GM18511 (cell line): Measurements from ENCODE around the gene LEMD3.

Experiments used
- ATAC-seq: cut with Tn5 transposase; IDR thresholded peaks from one replicate; pipeline ENCODE4 v1.9.1; 2021; ENCODE audit warnings: mild to moderate bottlenecking, moderate library complexity; ENCODE audit not compliant: unreplicated experiment

Gene LEMD3

GRCh38 chr12:65168681-65169319 lies 583 bp upstream of the LEMD3 start:
- no peak for ATAC-seq

GRCh38 chr12:65170209-65170881 lies 962 bp downstream of the LEMD3 start:
- peak; percentile 57 for ATAC-seq

GRCh38 chr12:65171073-65171472 lies 1.7 kb downstream of the LEMD3 start:
- ATAC-seq: no peak

- no peak for ATAC-seq
These were observed 2.5 kb downstream of the LEMD3 start for GRCh38 chr12:65171870-65172269.

GRCh38 chr12:65175385-65175784 lies 6.0 kb downstream of the LEMD3 start:
- no peak for ATAC-seq

DNA sequence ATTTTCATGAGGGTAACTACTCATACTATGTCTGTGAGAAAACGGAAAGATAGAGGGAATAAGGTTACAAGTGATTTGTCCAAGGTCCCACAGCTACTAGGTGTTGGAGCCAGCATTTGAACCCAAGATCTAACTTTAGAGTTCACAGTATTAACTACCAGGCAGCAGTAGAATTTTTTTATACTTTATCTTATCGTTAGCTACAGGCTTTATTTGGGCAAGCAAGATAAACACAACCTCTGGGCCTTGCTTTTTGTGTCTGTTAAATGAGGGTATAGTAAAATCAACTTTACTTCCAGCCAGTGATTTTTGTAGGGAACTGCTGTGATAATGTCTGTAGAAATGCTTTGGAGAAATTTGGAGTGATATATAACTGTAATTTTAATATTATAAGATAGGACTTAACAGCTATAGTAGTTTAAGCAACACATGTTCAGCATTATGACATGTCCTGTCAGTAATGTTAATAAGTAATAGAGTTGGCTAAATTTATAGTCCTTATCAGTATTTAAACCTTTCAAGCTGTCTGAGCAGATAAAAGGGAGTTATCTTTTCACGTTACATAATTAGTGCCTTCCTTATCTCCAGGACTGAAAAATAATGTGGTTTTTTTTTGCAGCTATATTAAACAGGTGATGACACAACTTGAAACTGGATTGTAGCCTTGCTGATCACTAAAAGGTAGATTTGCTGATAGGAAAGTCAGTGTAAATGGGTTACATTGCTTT lies 12.8 kb downstream of the LEMD3 start:
- ATAC-seq: no peak

DNA sequence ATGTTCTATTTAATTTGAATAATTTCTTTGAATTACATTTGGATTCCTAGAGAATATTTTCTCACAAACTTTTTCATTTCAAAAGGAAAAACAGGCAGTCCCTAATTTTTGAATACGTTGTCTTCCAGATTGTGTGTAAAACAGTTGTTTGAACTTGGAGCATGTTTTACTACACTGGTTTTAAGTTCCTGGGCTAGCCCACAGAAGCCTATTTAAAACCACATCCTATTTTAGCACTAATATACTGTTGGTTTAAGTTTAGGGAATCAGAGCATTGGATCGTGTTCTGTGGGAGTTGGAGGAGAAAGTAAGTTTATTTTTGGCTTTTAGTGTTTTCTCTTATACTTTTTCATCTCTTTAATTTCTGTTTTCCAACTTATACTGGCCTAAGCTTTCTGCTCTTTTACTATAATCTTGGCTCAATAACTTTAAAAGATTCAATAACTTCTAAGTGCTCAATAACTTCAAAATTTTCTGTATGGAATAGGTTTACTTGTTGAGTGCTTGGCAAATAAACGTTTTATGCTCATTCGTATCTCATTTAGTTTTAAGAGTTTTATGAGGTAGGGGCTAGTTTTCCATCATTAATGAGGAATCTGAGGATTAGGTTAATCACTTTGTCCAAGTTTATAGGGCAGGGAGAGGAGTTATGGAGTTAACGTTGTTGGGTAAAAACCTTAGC lies 14.9 kb downstream of the LEMD3 start:
- ATAC-seq: no peak

DNA sequence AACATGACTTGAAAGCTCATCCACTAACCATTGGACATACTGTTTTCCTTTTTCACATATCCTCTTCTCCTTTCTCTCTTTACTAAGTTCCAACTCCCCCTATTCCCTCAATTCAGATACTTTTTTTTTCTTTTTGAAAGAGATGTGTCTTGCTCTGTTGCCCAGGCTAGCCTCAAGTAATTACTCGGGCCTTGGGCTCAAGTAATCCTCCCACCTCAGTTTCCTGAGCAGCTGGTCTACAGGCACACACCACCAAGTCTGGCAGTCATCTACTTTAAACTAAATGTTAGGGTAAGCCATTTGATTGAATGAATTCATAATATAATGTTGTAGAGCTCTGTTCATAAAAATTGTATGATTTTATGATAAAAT lies 15.5 kb downstream of the LEMD3 start:
- no peak for ATAC-seq

- no peak for ATAC-seq
These were observed 18.3 kb downstream of the LEMD3 start for GRCh38 chr12:65187665-65188064.

DNA sequence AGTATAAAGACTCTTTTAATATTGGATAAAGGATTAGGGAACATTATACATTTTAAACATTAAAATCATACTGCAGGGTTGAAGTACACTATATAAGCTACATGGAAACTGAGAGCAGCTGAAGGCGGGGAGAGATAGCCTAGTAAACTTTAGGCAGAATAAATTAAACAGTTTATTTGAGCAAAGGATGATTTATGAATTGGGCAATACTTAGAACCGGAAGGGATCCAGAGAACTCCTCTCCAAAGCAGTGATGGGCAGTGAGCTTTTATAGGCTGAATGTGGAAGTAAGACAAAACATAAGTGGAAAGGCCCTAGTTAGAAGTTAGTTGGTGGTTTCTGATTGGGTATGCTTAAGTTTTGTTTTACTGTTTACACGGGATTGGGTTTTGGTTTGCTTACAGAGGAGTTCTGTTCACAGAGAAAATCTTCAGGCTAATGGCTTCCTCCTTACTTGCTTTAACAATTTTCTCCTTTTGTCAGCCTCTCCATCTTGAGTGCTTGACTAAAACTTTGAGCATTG lies 18.9 kb downstream of the LEMD3 start:
- ATAC-seq: peak; percentile 58

DNA sequence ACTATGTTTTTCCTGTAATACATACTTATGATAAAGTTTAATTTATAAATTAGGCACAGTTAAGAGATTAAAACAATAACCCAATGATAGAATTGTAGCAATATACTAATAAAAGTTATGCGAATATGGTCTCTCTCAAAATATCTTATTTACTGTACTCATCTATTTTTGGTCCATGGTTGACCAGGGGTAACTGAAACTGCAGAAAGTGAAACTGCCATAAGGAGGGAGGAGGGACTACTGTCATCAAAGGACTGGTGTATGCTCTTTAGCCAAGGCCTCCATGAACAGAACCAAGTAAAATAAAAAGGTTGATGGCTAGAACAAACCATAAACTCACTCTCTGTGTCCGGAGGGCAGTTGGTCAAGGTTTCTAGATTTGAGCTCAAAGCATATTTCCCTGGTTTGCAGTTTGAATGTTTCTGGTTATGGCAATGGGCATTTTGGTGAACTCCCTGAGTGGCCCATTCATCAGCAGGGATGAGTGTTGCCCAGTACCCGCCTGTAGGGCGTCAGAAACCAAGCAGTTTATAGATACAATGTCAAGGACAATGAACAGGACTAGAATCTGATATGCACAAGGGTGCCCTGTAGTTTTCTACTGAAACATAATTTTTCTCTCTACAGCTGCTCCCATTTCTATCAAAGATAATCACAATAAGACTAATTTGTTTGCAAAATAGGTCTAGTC lies 19.8 kb downstream of the LEMD3 start:
- peak; percentile 97 for ATAC-seq

GRCh38 chr12:65192963-65193516 lies 23.7 kb downstream of the LEMD3 start:
- no peak for ATAC-seq

GRCh38 chr12:65194949-65195348 lies 25.6 kb downstream of the LEMD3 start:
- no peak for ATAC-seq

DNA sequence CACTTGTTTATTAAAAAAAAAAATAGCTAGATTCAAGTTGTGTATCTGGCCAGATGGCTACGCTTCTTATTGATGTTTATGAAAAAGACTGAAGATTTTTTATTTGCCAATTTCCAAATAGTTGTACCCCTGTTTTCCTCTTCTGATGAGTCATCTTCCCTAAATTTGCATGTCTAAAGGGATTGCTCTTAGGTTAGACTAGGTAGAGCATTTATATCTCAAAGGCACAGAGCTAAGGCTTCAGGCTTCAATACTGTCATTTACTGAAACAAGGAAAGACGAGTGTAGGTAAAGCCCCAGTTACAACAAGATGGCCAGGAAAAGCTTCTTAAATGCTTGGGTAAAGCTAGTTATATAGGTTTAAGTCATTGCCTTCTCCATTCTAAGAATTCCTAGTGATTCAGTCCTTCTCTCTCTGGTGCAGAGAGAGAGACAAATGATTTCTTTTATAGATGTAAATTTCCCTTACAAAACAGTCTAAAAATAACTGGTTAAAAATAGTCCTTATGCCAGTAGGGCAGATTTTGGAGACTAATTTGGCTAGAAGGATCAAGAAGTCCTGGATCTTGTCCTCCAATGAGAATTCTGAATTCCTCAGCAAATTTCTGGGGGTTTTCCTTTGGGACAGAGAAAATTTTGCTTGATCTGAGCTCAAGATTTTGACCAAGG lies 26.1 kb downstream of the LEMD3 start:
- ATAC-seq: no peak

- ATAC-seq: no peak
These were observed 27.6 kb downstream of the LEMD3 start for GRCh38 chr12:65196762-65197567.

GRCh38 chr12:65199604-65200003 lies 30.2 kb downstream of the LEMD3 start:
- ATAC-seq: no peak

GRCh38 chr12:65200007-65200665 lies 30.8 kb downstream of the LEMD3 start:
- ATAC-seq: no peak

GRCh38 chr12:65203376-65203775 lies 34.0 kb downstream of the LEMD3 start:
- ATAC-seq: no peak
